Endothelial cell of umbilical vein (primary cell): ENCODE measurements around the gene CRB1. TPM values are rescaled to one million over a fixed set of nuclear protein-coding genes. Genes with fewer than 3 reads are reported as not detected.

ENCODE experiments used
- BruUV-seq: library from RNA; stranded (reverse); fragments of 400-500 nt; replicated peaks from 2 replicates; lab custom pipeline; 2021; lab: Mats Ljungman, UMichigan
- CTCF ChIA-PET: fragments of 300-600, 350-600 bp; sonication (Branson Sonifier 250); formaldehyde crosslinking; loops from one replicate; lab custom pipeline; 2021; ENCODE audit warnings: antibody characterized with exemption, inconsistent platforms; lab: Charles Lee
- POLR2A ChIA-PET: fragments of 300-600, 350-600 bp; sonication (Branson Sonifier 250); formaldehyde crosslinking; loops from one replicate; lab custom pipeline; 2021; ENCODE audit warnings: antibody characterized with exemption, inconsistent platforms; lab: Charles Lee
- DNase-seq: peaks from one replicate; pipeline ENCODE4 v3.0.0-alpha.2; 2011; ENCODE audit warnings: low read depth, low spot score
- FAIRE-seq: peaks from 2 replicates; lab custom pipeline; 2011; peaks lifted over from hg19 to GRCh38; lab: Jason Lieb, UNC
- H2AFZ ChIP-seq: 2 replicates; pipeline ENCODE4 v1.6.0; 2012; ENCODE audit warnings: low read depth, low read length, control low read depth, inconsistent platforms
- H3K27ac ChIP-seq: 2 replicates; pipeline ENCODE4 v1.5.1; 2011; ENCODE audit warnings: low read depth, mild to moderate bottlenecking, control low read depth, low read length, moderate library complexity; ENCODE audit not compliant: insufficient read depth
- H3K27me3 ChIP-seq, 2 experiments: 2 replicates each; pipeline versions ENCODE4 v1.6.0 to v1.6.1; 2011; ENCODE audit warnings: low read length in 2 of 2, mixed read lengths in 1 of 2; ENCODE audit not compliant: control insufficient read depth in 2 of 2, insufficient read depth in 2 of 2
- H3K36me3 ChIP-seq, 2 experiments: 2 replicates in 1 of 2; 3 replicates in 1 of 2; pipeline ENCODE4 v1.5.1; 2011; ENCODE audit warnings: low read length in 2 of 2, mild to moderate bottlenecking in 1 of 2, moderate library complexity in 1 of 2; ENCODE audit not compliant: control insufficient read depth in 2 of 2, insufficient read depth in 2 of 2; ENCODE audit errors: extremely low read depth in 1 of 2
- H3K4me1 ChIP-seq: 3 replicates; pipeline ENCODE4 v1.5.1; 2011; ENCODE audit warnings: mild to moderate bottlenecking, low read length; ENCODE audit not compliant: control insufficient read depth, insufficient read depth; ENCODE audit errors: extremely low read depth
- H3K4me2 ChIP-seq: 2 replicates; pipeline ENCODE4 v1.6.1; 2011; ENCODE audit warnings: low read length, control low read depth, mixed read lengths; ENCODE audit not compliant: insufficient read depth
- H3K4me3 ChIP-seq, 3 experiments: fragments of 200-600 bp in 1 of 3; sonication (generic), shearing (Covaris generic) in 1 of 3; replicated peaks in 1 of 3; 2 replicates each; pipeline ENCODE4 v1.5.1; 2011 to 2016; ENCODE audit warnings: control low read depth in 3 of 3, low read length in 3 of 3, mild to moderate bottlenecking in 2 of 3, inconsistent platforms in 1 of 3, low read depth in 1 of 3, moderate library complexity in 1 of 3; ENCODE audit not compliant: insufficient read depth in 1 of 3
- H3K79me2 ChIP-seq: 2 replicates; pipeline ENCODE4 v1.6.0; 2012; ENCODE audit warnings: low read length, inconsistent platforms; ENCODE audit not compliant: control insufficient read depth, insufficient read depth
- H3K9ac ChIP-seq: replicated peaks from 2 replicates; pipeline ENCODE3; 2011; ENCODE audit warnings: low read length, control low read depth; ENCODE audit not compliant: insufficient read depth; ENCODE audit errors: extremely low read depth
- H3K9me1 ChIP-seq: replicated peaks from 3 replicates; pipeline ENCODE4 v1.6.0; 2011; ENCODE audit warnings: mild to moderate bottlenecking, low read length; ENCODE audit not compliant: control insufficient read depth, insufficient read depth; ENCODE audit errors: extremely low read depth
- H3K9me3 ChIP-seq: replicated peaks from 2 replicates; pipeline ENCODE4 v1.5.1; 2012; ENCODE audit warnings: low read length, inconsistent platforms; ENCODE audit not compliant: control insufficient read depth, insufficient read depth
- H4K20me1 ChIP-seq: replicated peaks from 2 replicates; pipeline ENCODE3; 2011; ENCODE audit warnings: mild to moderate bottlenecking, low read length; ENCODE audit not compliant: control insufficient read depth, insufficient read depth; ENCODE audit errors: extremely low read depth
- CTCF ChIP-seq, 2 donors: IDR thresholded peaks; 1 replicate in 1 of 2; 2 replicates in 1 of 2; pipeline ENCODE4 v1.5.1; 2011; ENCODE audit warnings: low read length in 2 of 2, mild to moderate bottlenecking in 2 of 2, moderate library complexity in 2 of 2, control low read depth in 1 of 2, inconsistent platforms in 1 of 2, low read depth in 1 of 2; ENCODE audit not compliant: insufficient read depth in 1 of 2; ENCODE audit errors: extremely low read depth in 1 of 2
- EZH2 ChIP-seq: IDR thresholded peaks from 2 replicates; pipeline ENCODE4 v1.6.1; 2012; ENCODE audit warnings: borderline replicate concordance, low read depth, mild to moderate bottlenecking, moderate library complexity, low read length, inconsistent platforms; ENCODE audit not compliant: severe bottlenecking
- FOS ChIP-seq: IDR thresholded peaks from 2 replicates; pipeline ENCODE4 v1.6.1; 2011; ENCODE audit warnings: mild to moderate bottlenecking, low read length, moderate library complexity, borderline replicate concordance; ENCODE audit not compliant: insufficient read depth
- GATA2 ChIP-seq: IDR thresholded peaks from 2 replicates; pipeline ENCODE4 v1.7.0; 2011; ENCODE audit warnings: low read depth, mild to moderate bottlenecking, moderate library complexity, mixed read lengths, low read length; ENCODE audit not compliant: insufficient read length, insufficient read depth
- JUN ChIP-seq: IDR thresholded peaks from 2 replicates; pipeline ENCODE4 v1.6.1; 2011; ENCODE audit warnings: borderline replicate concordance, low read depth; ENCODE audit not compliant: insufficient read length, insufficient read depth
- MYC ChIP-seq: IDR thresholded peaks from one replicate; pipeline ENCODE4 v1.6.1; 2011; ENCODE audit warnings: mild to moderate bottlenecking, low read depth, low read length
- POLR2A ChIP-seq: IDR thresholded peaks from 2 replicates; pipeline ENCODE4 v1.6.1; 2012; ENCODE audit warnings: low read depth, mild to moderate bottlenecking, control low read depth, low read length
- POLR2AphosphoS5 ChIP-seq: IDR thresholded peaks from 2 replicates; pipeline ENCODE4 v1.6.1; 2012; ENCODE audit warnings: low read depth, mild to moderate bottlenecking, control low read depth, low read length, moderate library complexity; ENCODE audit not compliant: insufficient read depth
- dilution Hi-C: fragments of 300-500 bp; cut with MboI; formaldehyde crosslinking; loops from one replicate; pipeline ENCODE4 v1.15.0; 2019; ENCODE audit warnings: low sequenced_read_pairs; ENCODE audit not compliant: extremely low pct_ligation_motif_present
- intact Hi-C: fragments of 100-400 bp; cut with micrococcal nuclease; formaldehyde crosslinking; loops from one replicate; pipeline ENCODE4 v1.10.0; 2022
- polyA plus RNA-seq, 4 experiments: library from polyadenylated mRNA; depleted of rRNA in 3 of 4; stranded (reverse) in 3 of 4; unstranded in 1 of 4; fragments of >200 nt; gene quantifications; 2 replicates each; pipeline versions ENCODE4 v1.2.1 to v1.2.3, GENCODE V29; 2011 to 2012; ENCODE audit warnings: missing spikeins in 1 of 4
- total RNA-seq: library from RNA; stranded (reverse); gene quantifications from 2 replicates; pipeline ENCODE4 v1.2.3, GENCODE V29; 2021
- TF ChIP-seq, protein P1 (sequence below): IDR thresholded peaks from 2 replicates; pipeline ENCODE4 v1.6.1; 2011; ENCODE audit not compliant: insufficient read depth, insufficient read length

CRB1 gene
- total and polyA plus RNA-seq, 2 donors (not counting 3 experiments of a cell fraction or from before 2014, with no cell fraction given), result not detected

GRCh38 chr1:197463142-197463541 lies 195.1 kb downstream of the CRB1 start:
- no peaks in the 10 kb centered on the region for H4K20me1 ChIP-seq
- H3K27ac ChIP-seq, result no peak overlapping the region
- DNase-seq, result no peak
- TF ChIP-seq CTCF (IDR thresholded peaks at IDR 0.05; ENCODE audit: extremely low read depth in 1 of 2, insufficient read depth in 1 of 2, low read depth in 1 of 2, low read length in 2 of 2) (no peak), POLR2A (no peak), EZH2 (no peak), POLR2AphosphoS5 (no peak), JUN (no peak), MYC (no peak), GATA2 (no peak), FOS (no peak)
- TF ChIP-seq, protein P1, sequence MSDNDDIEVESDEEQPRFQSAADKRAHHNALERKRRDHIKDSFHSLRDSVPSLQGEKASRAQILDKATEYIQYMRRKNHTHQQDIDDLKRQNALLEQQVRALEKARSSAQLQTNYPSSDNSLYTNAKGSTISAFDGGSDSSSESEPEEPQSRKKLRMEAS, result no peak
- no peaks in the 10 kb centered on the region for H3K27me3 ChIP-seq
- dilution Hi-C loops (no loop called here), intact Hi-C loops (no loop called here)
- H3K9ac ChIP-seq, result no peak overlapping the region
- H3K9me1 ChIP-seq, result no peaks in the 10 kb centered on the region
- no peak overlapping the region for H2AFZ ChIP-seq
- H3K36me3 ChIP-seq, result no peaks in the 10 kb centered on the region
- no peak overlapping the region for H3K4me3 ChIP-seq
- no peaks in the 10 kb centered on the region for H3K79me2 ChIP-seq
- no peaks in the 10 kb centered on the region for H3K4me1 ChIP-seq
- no peak overlapping the region for H3K4me2 ChIP-seq
- POLR2A ChIA-PET, result no interaction called here
- CTCF ChIA-PET, result interaction anchor here (1.5 kb wide), 1 partner anchor 9 kb away, joined by 5 read pairs; no protein-coding TSS in a partner anchor
- FAIRE-seq, result no peak
- no peaks in the 10 kb centered on the region for H3K9me3 ChIP-seq
- BruUV-seq, result no TSS peak
